ENCODE measurements around the gene LRRC36.
"Not testable (repeated sequence)": the region's sequence is repeated elsewhere in the genome, so short reads cannot be mapped to it uniquely, and the experiment has no call there.

LRRC36 gene

DNA sequence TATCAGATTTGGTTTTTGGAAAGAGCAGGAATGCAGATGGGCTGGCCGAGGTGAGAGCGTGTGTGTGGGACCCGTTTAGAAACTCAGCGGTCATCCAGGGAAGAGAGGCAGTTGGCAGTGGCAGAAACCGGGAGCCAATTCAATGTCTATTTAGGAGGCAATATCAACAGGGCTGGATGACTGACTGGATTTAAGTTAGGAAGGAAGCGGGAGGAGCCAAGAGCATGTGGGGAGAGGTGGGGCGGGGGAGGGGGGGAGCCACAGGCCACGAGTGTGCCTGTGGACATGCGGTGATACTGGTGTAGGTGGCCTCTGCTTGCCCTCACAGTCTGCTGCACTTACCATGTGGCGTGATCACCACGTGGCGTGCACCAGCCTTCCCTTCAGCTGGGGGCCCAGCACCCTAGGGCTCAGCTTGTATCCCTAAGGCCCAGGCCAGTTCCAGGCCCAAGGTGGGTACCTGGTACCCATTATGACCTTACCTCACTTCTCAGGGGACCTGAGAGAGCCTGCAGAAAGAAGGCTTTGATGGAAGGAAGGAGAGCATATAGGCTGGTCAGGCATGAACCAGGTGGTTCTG lies 77.5 kb downstream of the LRRC36 start:
- no peak for DNase-seq (ENCODE audit: low read depth in 2 of 2)

DNA sequence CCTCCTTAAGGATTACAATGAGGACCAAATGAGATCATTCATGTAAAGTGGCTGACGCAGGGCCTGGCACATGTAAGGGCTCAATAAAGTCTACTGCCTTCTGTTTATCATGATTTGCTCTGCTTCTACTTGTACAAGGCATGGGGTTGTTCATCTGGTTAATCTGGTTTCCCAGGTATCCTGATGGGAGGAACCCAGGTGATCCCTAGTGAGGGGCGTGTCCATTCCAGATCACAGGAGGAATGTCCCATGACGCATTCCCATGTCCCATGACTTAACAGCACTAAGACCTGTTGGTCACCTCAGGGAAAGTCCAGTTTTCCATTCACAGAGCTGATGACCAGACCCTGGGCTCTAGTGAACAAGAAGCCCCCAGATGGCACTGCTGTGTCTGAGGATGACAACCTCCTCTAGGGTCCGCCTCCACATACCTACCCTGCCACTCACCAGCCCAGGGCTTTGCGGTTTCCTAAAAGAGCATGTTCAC lies 78.2 kb downstream of the LRRC36 start:
- no peak for DNase-seq (ENCODE audit: low read depth in 2 of 2)

DNA sequence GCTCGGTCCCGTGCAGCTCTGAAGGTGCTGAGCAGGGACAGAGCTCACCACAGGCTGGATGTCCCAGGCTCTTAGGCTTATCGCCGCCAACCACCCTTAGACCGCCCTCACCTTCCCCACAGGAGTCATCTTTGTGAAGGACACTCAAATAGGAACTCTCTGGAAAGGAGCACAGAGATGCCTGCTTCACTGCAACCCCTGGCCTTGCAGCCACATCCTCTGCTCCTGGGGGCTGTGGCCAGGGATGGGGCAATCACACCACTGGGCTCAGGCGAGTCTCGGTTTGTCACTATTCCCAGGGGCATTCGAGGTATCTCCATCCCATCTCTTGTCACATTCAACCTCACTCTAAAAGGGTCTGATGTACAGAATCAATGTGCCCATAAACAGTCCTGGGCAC lies 78.7 kb downstream of the LRRC36 start:
- no peak for DNase-seq (ENCODE audit: low read depth in 2 of 2)

DNA sequence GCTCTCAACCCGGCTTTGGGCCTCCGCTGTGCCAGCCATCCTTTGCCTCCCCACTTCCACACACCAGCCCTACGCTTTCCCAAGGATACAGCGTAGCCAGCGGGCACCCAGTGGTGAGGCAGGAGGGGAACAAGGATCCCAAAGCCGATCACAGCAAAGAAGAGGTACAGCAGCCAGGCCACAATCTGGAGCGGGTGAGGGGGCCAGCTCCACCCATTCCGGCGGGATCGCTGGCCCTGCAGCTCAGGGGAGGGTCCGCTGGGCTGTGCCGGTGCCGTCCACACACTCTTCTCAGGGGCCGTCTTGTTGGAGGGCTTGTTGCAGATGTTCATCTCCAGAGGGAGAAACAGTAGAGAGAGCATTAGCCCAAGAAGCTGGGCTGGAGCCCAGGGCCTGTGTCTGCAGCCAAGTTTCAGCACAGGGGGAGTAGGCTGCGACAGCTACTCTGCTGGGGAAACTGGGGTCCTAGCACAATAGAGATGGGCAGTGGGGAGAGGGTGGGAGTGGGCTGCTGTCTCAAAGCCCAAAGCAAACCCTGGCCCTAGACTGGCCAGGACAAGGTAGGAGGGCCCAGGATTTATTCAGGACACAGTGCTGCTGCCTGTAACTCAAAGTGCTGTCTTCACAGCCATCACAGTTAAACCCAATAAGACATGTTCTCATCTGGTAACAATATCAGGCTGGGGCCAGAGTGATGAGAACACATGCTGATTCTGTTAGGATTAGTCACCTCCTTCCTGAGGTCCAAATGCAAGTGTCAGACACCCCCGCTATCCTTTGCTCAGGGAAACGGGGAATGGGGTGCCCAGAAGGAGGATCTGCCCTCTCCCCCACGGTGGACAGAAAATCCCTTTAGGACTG lies 79.7 kb downstream of the LRRC36 start:
- DNase-seq (ENCODE audit: low read depth in 2 of 2): no peak

DNA sequence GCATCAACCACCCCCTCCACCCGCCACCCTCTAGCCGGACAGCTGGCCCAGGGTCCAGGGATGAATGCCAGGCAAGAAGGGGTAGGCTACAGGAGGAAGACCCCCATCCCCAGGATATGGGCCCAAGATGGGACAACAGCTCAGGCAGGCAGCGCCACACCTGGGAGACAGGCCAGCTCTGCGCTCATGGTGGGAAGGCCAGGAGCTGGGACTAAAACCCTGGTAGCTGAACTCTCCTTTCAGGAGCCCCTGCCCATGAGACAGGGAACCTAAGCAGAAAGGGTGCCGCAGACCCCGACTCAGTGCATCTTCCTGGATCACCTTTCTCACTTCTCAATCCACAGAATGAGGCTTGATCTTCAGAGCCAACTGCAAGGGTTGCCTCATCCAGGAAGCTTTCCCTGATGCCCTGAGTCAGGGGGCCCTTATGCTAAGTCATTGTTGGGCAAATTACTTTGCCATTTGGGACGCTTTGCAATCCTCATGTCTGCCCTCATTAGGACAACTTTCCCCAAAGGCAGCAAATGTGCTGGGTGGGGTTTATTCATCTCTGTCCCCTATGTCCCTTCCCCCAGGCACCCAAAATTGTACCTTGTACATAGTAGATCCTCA lies 80.7 kb downstream of the LRRC36 start:
- DNase-seq (ENCODE audit: low read depth in 2 of 2): no peak

DNA sequence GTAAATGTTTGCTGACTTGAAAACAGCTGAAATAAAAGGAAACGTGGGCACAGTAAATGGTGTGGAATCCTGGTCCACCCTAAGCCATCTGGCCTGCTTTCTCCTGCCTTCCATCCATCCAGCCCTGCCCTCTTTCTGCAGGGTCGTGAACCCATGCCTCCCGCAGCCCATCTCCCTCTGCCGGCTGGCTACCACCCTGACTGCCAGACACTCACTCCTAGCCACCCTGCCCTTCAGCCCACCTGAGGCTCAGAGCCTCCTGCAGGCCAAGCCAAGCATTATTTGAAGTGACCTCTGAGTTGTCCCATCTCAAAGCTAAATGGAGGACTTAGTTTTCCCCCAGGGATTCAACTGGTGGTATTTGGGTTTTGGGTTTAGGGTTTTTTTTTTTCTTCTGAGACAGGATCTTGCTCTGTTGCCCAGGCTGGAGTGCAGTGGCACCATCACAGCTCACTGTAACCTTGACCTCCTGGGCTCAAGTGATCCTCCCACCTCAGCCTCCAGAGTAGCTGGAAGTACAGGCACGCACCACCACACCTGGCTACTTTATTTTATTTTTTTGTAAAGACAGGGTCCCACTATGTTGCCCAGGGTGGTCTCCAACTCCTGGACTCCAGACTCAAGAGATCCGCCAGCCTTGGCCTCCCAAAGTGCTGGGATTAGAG lies 81.3 kb downstream of the LRRC36 start:
- no peak for DNase-seq (ENCODE audit: low read depth in 2 of 2)

DNA sequence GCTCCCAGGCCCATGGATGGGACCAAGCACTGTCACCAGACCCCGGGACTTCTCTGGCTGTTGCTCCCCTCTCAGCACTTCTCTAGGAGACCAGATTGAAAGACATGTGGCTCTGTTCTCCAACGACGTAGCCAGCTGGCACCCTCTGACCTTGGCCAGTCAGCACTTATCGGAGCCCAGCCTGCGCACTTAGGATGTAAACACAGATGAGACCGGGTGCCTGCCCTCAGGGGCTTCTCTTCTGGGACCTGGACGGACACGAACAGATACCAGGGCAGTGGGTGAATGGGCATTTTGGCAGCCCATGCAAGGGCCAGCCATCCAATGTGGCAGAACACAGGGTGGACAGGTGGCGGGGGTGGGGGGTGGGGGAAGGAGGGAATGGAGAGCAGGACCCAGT lies 83.0 kb downstream of the LRRC36 start:
- no peak for DNase-seq (ENCODE audit: low read depth in 2 of 2)

DNA sequence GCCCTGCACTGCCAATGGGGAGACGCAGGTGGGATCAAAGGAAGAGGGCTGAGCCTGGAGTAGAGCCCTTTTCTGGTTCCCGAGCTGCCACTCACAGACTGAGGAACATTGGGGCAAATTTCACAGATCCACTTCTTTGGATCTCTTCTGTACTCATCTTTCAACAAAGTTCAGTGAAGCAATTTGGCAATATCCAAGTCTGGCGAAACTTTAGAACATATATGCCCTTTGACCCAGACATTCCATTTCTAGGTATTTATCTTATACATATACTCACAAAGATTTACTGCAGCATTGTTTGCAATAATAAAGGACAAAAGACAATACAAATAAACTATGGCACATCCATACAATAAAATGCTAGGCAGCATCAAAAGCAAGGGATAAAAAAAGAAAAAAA lies 84.7 kb downstream of the LRRC36 start:
- no peak for DNase-seq (ENCODE audit: low read depth in 2 of 2)

DNA sequence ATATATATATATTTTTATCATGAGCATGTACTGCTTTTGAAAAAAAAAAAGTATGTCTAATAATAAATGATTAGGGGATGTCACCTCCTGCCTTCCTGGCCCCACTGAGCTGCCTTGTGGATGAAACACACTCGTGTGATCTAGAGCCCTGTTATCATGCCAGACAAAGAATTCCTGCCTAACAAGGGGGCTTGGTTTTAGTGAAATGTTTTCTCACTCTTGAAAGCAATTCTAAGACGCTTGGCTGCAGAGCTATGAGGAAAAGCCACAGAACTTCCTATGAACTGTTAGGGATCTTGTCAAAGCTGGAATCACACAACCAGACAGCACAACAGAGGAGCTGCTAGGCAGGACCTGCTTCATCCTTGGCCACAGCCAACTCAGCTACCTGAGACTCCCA lies 85.7 kb downstream of the LRRC36 start:
- DNase-seq (ENCODE audit: low read depth in 2 of 2): no peak

DNA sequence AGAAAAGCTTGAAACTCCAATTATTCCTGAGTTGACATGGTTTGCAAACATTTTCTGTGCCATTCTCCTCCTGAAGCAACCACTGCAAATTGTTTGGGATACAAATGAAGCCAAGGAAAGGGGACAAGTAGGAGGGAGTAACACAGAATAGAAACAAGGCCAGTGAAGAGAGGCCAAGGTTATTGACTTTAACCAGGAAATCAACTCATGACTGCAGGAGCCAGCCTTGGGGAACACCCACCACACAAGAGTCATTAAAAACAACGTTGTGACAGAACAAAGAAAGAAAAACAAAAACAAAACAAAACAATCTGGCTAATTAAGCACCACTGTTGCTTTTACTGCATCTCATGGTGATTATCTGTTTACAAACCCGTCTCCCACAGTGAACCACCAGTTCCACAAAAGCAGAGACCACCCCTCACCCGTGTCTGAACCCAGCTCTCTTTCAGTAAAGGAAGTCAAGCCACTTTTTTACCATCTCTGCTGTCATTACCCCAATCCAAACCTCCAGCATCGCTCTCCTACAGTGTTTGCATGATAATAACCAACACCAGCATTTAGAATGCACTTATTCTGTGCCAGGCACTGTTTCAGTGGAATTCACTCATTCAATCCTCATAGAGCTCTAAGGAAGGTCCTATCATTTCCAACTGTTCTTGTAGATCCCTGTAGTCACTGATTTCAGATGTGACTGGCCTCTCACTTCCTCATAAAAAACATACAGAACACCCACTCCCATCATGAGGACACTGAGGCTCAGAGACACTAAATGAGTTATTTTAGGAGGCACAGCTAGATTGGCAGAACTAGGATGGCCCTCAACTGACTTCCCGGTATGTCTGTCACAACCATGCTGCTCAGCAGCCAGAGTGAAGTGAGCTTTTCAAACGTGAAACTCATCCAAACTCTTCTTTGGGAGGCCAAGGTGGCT lies 87.6 kb downstream of the LRRC36 start:
- no peak for DNase-seq (ENCODE audit: low read depth in 2 of 2)

DNA sequence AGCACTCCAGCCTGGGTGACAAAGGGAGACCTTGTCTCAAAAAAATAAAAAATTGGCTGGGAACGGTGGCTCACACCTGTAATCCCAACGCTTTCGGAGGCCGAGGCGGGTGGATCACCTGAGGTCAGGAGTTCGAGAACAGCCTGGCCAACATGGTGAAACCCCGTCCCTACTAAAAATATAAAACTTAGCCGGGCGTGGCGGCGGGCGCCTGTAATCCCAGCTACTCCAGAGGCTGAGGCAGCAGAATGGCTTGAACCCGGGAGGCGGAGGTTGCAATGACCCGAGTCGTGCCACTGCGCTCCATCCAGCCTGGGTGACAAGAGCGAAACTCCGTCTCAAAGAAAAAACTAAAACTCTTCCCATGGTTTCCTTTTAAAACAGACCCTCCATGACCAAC lies 88.8 kb downstream of the LRRC36 start:
- DNase-seq (ENCODE audit: low read depth in 2 of 2): not testable (repeated sequence)

DNA sequence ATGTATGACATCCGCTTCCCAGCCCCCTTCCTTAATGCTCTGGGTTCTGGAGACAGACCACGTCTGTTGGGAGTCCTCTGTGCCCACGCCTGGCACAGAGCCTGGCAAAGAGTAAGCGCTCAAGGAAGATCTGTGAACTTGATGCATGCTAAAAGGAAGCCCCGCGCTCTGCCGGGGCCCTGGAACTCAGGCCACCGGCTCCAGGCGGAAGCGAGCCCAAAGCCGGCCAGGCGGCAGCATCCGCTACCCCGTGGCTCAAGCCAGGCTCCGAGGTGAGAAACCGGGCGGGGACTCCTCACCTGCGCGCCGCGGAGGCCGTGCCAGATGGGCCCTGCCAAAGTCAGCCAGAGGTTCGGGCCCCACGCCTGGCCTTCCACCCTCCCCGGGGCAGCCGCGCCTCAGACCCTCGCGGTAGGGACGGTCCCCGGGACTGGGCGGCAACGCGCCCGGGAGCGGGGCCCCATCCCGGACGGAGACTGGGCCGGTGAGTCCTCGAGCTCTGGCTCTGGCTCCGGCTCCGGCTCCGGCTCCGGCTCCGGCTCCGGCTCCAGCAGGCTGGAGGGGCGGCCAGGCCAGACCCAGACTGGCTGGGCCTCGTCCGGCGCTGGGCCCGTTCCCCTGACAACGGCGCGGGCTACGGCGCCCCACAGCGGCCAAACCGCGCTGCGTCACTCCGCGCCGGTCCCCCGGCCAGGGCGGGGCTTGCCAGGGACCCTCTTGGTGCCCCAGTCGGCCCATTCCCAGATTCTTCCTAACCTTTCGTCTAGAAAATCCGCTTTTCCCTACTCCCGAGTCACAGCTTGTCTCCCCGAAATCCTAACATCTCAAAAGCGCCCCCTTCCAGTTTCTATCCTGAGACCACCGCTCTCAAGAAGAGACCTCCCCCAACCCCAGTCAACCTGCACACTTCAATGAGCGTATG lies 89.5 kb downstream of the LRRC36 start, which contains the start of gene ZDHHC1:
TSS of gene ZDHHC1 (minus strand) at position 606 of the 922 bp plus-strand sequence. CDS start 8,702 bp downstream, outside the sequence.
- peak in 1 of 2 donors; percentile 30 for DNase-seq (ENCODE audit: low read depth in 2 of 2)

DNA sequence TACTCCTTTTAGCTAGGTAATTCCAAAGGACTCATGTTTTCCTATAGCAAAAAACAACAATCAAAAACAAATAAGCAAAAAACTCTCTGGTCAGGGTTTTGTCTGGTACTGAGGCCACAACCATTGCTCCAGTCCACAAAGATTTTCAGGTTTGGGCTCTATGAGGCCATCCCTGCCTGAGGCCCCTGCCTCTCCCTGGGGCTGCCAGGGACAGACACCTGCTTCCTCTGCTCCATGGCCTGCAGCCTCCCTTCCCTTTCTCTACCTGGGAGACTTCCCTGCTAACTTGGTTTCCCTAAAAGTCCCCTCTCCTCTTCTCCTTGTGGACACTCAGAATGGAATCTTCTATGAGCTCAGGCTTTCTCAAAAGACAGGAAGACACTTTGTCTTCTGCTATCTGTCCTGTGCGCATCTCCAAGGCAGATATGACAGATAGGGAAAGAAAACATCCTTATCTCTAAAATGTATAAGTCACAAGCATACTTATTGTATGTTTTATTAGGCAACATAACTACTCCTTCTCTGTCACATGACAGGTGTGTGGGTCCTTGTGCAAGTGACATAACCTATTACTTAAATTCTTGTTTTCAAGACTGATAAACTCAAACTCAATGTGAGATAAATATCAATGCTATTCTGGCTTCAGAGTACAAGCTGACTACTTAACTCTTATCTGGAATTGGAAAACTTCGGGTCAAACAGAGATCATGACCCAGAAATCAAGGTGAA lies 90.9 kb downstream of the LRRC36 start:
- no peak for DNase-seq (ENCODE audit: low read depth in 2 of 2)

DNA sequence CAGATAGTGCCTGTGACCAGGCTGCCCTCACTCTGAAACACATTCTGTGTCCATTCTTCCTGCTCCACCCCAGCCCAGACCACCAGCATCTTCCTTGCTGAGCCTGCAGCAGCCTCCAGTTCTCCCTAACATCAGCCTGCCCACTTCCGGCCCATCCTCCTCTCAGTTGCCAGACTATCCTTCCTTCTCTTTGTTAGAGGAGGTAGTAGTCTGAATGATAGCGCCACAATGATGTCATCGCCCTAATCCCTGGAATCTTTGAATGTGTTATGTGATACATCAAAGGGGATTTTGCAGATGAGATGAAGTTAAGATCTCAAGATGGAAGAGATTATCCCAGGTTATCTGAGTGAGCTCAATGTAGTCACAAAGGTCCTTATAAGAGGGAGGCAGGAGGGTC lies 92.9 kb downstream of the LRRC36 start:
- DNase-seq (ENCODE audit: low read depth in 2 of 2): no peak

DNA sequence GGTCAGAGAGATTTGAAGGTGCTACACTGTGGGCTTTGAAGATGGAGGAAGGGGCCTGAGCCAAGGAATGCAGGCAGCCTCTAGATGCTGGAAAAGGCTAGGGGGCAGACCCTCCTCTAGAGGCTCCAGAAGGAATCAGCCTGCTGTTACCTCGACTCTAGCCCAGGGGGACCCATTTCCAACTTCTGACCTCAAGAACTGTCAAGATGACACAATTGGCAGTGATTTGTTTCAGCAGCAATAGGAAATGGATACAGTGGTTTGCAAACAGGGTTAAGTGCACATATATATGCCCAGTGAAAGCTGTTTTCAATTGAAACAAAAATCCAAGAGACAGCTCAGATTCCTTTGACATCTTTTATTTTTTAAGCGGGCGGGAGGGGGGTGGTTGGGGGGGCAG lies 93.3 kb downstream of the LRRC36 start:
- DNase-seq (ENCODE audit: low read depth in 2 of 2): no peak

DNA sequence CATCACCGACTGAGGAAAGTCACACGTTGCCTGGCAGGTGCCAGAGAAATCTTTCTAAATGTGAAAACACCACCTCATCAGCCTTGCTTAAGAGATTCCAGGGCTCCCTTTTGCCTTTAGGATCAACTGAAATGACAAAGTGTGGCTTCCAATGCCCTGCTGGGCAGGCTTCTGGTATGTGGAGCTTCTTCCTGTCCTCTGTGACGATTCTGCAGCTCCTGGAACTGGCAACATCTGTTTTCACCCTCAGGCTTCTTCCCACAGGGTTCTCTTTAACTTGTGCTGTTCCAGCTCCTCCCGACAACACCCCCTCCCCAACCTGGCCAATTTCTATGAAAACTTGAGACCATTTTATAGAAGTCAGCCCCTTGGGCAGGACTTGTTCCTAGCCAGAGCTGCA lies 94.4 kb downstream of the LRRC36 start:
- no peak for DNase-seq (ENCODE audit: low read depth in 2 of 2)

DNA sequence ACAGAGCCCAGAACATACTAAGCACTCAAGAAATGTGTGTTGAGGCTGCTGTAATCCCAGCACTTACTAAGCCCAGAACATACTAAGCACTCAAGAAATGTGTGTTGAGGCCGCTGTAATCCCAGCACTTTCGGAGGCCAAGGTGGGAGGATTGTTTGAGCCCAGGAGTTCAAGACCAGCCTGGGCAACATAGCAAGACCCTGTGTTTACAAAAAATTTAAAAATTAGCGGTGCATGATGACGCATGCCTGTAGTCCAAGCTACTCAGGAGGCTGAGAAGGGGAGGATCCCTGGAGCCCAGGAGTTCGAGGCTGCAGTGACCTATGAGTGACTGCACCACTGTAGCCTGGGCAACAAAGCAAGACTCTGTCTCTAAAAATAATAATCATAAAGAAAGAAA lies 96.4 kb downstream of the LRRC36 start:
- no peak for DNase-seq (ENCODE audit: low read depth in 2 of 2)

DNA sequence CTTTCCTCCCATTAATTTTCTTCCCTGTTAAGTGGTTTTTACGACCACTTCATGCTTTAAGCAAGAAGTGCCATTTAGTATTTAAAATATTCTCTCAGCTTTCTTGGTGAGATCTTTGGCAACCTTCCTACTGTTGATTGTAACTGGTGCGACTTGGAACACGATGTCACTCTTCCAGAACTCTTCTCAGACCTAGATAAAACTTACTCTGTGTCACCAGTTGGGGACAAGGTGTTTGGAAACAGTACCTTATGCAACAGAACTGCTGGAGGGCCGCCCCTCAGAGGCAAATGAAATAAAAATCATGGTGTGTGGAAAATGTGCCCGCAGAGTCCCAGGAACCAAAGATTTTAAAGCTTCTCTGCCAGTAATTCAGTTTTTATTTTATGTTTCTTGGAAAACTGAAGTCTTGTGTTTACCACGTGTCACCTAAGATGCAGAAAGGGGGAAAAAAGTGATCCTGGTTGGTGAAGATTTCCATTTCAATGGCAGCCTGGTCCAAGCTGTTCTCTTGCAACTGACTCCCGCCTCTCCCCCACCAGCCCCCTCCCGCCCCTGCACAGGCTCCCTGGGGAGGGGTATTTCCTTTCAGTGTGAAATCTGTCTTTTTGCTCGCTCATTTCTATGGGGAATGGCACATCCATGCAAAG lies 97.1 kb downstream of the LRRC36 start:
- no peak for DNase-seq (ENCODE audit: low read depth in 2 of 2)

DNA sequence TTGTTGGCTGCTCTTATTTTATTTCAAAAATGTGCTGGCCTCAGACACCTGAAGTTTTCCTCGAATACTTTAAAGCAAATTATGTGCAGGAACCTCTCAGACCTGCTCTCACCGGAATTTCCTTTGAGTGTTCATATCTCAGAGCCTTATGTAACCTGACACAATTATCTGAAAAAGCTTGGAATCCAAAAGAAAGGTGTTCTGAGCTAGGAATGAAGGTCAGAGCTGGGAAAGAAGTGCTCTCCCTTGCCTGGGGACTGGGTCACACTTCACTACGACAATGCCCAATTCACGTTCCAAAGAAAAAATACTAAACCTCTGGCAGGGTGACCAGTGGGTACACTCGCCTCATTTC lies 97.6 kb downstream of the LRRC36 start:
- no peak for DNase-seq (ENCODE audit: low read depth in 2 of 2)

All from stimulated activated CD8-positive, alpha-beta memory T cell treated with anti-CD3 and anti-CD28 coated beads, Interleukin-7, amount 100 ng/mL, for 4 hours (primary cell).